Measurements from ENCODE around the gene PEPD.

The PEPD gene

GRCh38 chr19:33394006-33394722 is 127.4 kb downstream of the PEPD start:
- no peaks in the 10 kb centered on the region for H4K20me1 ChIP-seq (ENCODE audit: low read depth, low read length)
- no peak for TF ChIP-seq EZH2phosphoT487 (conservative IDR thresholded peaks at IDR 0.05; ENCODE audit: low read length)
- TF ChIP-seq, protein P1, sequence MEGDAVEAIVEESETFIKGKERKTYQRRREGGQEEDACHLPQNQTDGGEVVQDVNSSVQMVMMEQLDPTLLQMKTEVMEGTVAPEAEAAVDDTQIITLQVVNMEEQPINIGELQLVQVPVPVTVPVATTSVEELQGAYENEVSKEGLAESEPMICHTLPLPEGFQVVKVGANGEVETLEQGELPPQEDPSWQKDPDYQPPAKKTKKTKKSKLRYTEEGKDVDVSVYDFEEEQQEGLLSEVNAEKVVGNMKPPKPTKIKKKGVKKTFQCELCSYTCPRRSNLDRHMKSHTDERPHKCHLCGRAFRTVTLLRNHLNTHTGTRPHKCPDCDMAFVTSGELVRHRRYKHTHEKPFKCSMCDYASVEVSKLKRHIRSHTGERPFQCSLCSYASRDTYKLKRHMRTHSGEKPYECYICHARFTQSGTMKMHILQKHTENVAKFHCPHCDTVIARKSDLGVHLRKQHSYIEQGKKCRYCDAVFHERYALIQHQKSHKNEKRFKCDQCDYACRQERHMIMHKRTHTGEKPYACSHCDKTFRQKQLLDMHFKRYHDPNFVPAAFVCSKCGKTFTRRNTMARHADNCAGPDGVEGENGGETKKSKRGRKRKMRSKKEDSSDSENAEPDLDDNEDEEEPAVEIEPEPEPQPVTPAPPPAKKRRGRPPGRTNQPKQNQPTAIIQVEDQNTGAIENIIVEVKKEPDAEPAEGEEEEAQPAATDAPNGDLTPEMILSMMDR (IDR thresholded peaks at IDR 0.05; ENCODE audit: insufficient read depth, low read length, poor library complexity, severe bottlenecking): no peak
- no peaks in the 10 kb centered on the region for H3K79me2 ChIP-seq (ENCODE audit: insufficient read depth, low read length)
- H2AFZ ChIP-seq (ENCODE audit: low read depth, low read length, severe bottlenecking): no peak overlapping the region
- no peak overlapping the region for H3K4me2 ChIP-seq (ENCODE audit: low read depth, low read length, poor library complexity, severe bottlenecking)
- no peaks in the 10 kb centered on the region for H3K9me3 ChIP-seq (ENCODE audit: insufficient read depth, low read length)
- no peaks in the 10 kb centered on the region for H3K27me3 ChIP-seq (ENCODE audit: low read length)
- H3K9me2 ChIP-seq (replicated peaks; ENCODE audit: insufficient read depth, low read length): no peaks in the 10 kb centered on the region
- H3F3A ChIP-seq (ENCODE audit: insufficient read depth): no peaks in the 10 kb centered on the region
- no peak overlapping the region for H3K27ac ChIP-seq (ENCODE audit: low read depth, low read length)
- no peaks in the 10 kb centered on the region for H3K36me3 ChIP-seq (ENCODE audit: low read length)
- no peak overlapping the region for H3K9ac ChIP-seq (ENCODE audit: low read length)
- no peak overlapping the region for H3K4me3 ChIP-seq (ENCODE audit: insufficient read depth, low read length, poor library complexity, severe bottlenecking)

- TF ChIP-seq EZH2phosphoT487 (conservative IDR thresholded peaks at IDR 0.05; ENCODE audit: low read length): no peak
- TF ChIP-seq, protein P1 (IDR thresholded peaks at IDR 0.05; ENCODE audit: insufficient read depth, low read length, poor library complexity, severe bottlenecking): no peak
- H3K27ac ChIP-seq (ENCODE audit: low read depth, low read length): no peak overlapping the region
- H2AFZ ChIP-seq (ENCODE audit: low read depth, low read length, severe bottlenecking): no peak overlapping the region
- H3K9me3 ChIP-seq (ENCODE audit: insufficient read depth, low read length): no peaks in the 10 kb centered on the region
- H4K20me1 ChIP-seq (ENCODE audit: low read depth, low read length): no peaks in the 10 kb centered on the region
- H3K79me2 ChIP-seq (ENCODE audit: insufficient read depth, low read length): no peaks in the 10 kb centered on the region
- H3K9me2 ChIP-seq (replicated peaks; ENCODE audit: insufficient read depth, low read length): no peaks in the 10 kb centered on the region
- no peaks in the 10 kb centered on the region for H3F3A ChIP-seq (ENCODE audit: insufficient read depth)
- H3K27me3 ChIP-seq (ENCODE audit: low read length): no peaks in the 10 kb centered on the region
- no peak overlapping the region for H3K4me2 ChIP-seq (ENCODE audit: low read depth, low read length, poor library complexity, severe bottlenecking)
- H3K4me3 ChIP-seq (ENCODE audit: insufficient read depth, low read length, poor library complexity, severe bottlenecking): no peak overlapping the region
- no peak overlapping the region for H3K9ac ChIP-seq (ENCODE audit: low read length)
- H3K36me3 ChIP-seq (ENCODE audit: low read length): no peaks in the 10 kb centered on the region
Measured at GRCh38 chr19:33393286-33394005, 128.1 kb downstream of the PEPD start.

GRCh38 chr19:33392341-33393285 is 129.0 kb downstream of the PEPD start:
- H3F3A ChIP-seq (ENCODE audit: insufficient read depth): no peaks in the 10 kb centered on the region
- no peak overlapping the region for H3K4me2 ChIP-seq (ENCODE audit: low read depth, low read length, poor library complexity, severe bottlenecking)
- H3K79me2 ChIP-seq (ENCODE audit: insufficient read depth, low read length): no peaks in the 10 kb centered on the region
- no peaks in the 10 kb centered on the region for H3K27me3 ChIP-seq (ENCODE audit: low read length)
- no peaks in the 10 kb centered on the region for H4K20me1 ChIP-seq (ENCODE audit: low read depth, low read length)
- TF ChIP-seq EZH2phosphoT487 (conservative IDR thresholded peaks at IDR 0.05; ENCODE audit: low read length): no peak
- TF ChIP-seq, protein P1 (IDR thresholded peaks at IDR 0.05; ENCODE audit: insufficient read depth, low read length, poor library complexity, severe bottlenecking): no peak
- no peak overlapping the region for H3K4me3 ChIP-seq (ENCODE audit: insufficient read depth, low read length, poor library complexity, severe bottlenecking)
- H3K27ac ChIP-seq (ENCODE audit: low read depth, low read length): no peak overlapping the region
- H2AFZ ChIP-seq (ENCODE audit: low read depth, low read length, severe bottlenecking): no peak overlapping the region
- H3K9me2 ChIP-seq (replicated peaks; ENCODE audit: insufficient read depth, low read length): no peaks in the 10 kb centered on the region
- H3K36me3 ChIP-seq (ENCODE audit: low read length): no peaks in the 10 kb centered on the region
- H3K9ac ChIP-seq (ENCODE audit: low read length): no peak overlapping the region
- H3K9me3 ChIP-seq (ENCODE audit: insufficient read depth, low read length): no peaks in the 10 kb centered on the region
